Measurements from ENCODE around the gene MSH5.

Gene MSH5

DNA sequence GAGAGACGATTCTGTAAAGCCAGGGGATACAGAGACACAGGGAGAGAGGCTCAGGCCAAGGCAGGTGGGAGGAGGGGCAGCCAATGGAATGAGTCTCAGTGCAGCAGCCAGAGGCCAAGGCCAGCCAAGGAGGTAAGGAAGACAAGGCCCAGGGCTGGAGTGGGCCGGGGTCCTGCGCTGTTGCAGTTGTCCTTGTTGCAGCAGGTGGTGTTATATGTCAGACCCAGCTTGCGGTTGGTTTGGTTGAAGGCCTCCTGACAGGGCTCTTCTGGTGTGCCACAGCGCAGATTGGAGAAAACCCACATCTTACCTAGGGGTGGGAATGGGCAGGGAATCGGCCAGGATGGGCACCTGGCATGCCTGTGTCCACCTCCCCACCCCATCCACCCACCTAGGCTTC lies 20.8 kb upstream of the MSH5 start:
- FAIRE-seq (no peak), DNase-seq (ENCODE audit: insufficient read length, low spot score) (no peak)
- TF ChIP-seq POLR2A (IDR thresholded peaks at IDR 0.05; ENCODE audit: low read depth, low read length) = no peak

DNA sequence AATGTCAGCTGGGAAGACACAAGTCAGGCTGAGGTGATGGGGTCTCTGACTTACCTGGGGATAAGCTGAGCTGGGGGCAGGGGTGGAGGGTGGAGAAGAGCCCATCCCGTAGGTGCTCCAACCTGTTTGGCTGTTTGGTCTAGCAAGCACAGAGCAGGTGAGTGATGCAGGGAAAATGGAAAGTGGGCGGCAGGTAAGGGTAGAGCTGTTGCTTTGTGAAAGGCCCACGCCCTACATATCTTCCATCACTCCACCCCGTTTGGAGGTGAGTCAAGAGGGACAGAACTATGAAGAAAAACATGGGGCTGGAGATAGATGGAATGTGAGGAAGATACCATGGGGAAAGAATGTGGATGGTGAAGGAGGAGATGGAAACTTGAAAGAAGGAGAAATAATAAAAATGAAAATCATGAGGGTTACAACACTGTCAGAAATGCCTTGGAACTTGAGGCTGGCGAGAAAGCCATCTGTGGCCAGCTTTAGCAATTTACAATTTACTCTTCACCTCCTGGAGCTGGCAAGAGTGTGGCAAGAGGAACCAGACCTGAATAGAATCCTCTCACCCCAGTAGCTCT lies 19.5 kb upstream of the MSH5 start:
- no peak for TF ChIP-seq POLR2A (IDR thresholded peaks at IDR 0.05; ENCODE audit: low read depth, low read length)
- FAIRE-seq (no peak), DNase-seq (ENCODE audit: insufficient read length, low spot score) (no peak)

GRCh38 chr6:31721351-31722020 lies 18.3 kb upstream of the MSH5 start, which contains the start of gene LY6G6C:
TSS of gene LY6G6C (minus strand) at chr6:31721746. CDS start at chr6:31721679, 67 bp downstream.
- DNase-seq (ENCODE audit: insufficient read length, low spot score) (no peak), FAIRE-seq (no peak)
- no peak for TF ChIP-seq POLR2A (IDR thresholded peaks at IDR 0.05; ENCODE audit: low read depth, low read length)

DNA sequence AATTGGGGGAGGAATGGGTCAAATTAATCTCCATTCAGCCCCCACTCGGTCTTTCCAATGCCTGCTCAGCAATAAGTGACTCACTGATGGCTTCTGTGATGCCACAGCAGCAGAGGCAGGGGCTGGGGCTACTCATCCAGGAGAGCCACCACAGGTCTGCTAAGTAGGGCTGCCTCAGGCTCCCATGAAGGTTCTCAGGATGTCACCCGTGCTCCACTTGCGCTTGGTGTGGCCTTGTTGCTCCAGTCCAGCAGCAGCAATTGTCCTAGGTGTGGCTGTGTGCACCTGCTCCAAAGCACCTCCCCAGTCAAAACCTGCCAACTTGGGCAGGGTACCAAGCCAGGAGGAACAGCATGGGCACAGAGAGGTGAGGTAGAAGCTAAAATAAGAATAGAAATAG lies 17.6 kb upstream of the MSH5 start:
- FAIRE-seq (no peak), DNase-seq (ENCODE audit: insufficient read length, low spot score) (no peak)
- no peak for TF ChIP-seq POLR2A (IDR thresholded peaks at IDR 0.05; ENCODE audit: low read depth, low read length)

DNA sequence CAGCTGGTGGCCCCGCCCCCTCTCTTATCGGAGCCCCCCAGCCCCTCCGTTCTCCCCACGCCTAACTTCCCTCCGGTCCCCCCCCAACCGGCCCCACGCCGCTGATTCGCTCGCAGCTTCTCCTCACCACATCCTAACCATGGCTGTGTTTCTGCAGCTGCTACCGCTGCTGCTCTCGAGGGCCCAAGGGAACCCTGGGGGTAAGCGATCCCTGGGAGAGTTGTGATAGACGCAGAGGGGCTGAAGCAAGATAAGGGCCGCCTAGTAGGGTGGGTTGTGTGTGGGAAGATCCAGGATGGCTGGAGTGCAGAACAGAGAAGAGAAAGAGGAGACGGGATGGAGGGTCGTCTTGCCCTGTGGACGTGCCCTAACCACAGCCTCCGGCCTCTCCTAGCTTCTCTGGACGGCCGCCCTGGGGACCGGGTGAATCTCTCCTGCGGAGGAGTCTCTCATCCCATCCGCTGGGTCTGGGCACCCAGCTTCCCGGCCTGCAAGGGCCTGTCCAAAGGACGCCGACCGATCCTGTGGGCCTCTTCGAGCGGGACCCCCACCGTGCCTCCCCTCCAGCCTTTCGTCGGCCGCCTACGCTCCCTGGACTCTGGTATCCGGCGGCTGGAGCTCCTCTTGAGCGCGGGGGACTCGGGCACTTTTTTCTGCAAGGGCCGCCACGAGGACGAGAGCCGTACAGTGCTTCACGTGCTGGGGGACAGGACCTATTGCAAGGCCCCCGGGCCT lies 16.4 kb upstream of the MSH5 start, which contains the start of gene MPIG6B:
Gene MPIG6B (plus strand): TSS at position 129 of the 735 bp plus-strand sequence. CDS start 11 bp downstream, at position 140.
- no peak for TF ChIP-seq POLR2A (IDR thresholded peaks at IDR 0.05; ENCODE audit: low read depth, low read length)
- FAIRE-seq (no peak), DNase-seq (ENCODE audit: insufficient read length, low spot score) (no peak)

DNA sequence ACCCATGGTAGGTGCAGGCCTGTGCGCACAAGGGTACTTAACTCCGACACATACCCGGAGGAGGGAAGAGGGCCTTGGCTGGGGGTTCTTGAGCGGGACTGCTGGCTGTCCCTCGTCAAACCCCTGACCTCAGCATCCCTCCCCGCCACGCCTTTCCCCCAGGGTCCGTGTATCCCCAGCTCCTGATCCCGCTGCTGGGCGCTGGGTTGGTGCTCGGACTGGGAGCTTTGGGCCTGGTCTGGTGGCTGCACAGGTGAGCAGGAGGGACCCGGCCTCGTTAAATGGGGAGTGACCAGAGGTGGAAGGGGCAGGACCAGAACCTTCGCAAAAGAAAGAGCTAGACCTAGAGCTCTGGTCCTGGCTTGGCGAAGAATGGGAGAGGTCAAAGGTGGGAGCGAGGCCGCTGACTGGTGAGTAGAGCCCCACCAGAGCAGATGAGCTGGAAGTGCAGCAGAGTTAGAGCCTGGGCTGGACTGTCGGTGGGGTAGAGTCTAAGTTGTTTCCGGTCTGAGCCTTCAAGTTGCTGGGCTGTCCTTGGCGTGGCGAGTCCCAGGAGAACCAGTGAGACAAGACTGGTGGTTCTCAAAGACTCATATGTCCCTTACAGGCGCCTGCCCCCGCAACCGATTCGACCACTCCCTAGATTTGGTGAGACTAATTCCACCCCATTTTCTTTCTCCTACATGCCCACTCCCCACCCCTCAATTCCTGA lies 15.7 kb upstream of the MSH5 start:
- no peak for FAIRE-seq
- no peak for DNase-seq (ENCODE audit: insufficient read length, low spot score)
- no peak for TF ChIP-seq POLR2A (IDR thresholded peaks at IDR 0.05; ENCODE audit: low read depth, low read length)

DNA sequence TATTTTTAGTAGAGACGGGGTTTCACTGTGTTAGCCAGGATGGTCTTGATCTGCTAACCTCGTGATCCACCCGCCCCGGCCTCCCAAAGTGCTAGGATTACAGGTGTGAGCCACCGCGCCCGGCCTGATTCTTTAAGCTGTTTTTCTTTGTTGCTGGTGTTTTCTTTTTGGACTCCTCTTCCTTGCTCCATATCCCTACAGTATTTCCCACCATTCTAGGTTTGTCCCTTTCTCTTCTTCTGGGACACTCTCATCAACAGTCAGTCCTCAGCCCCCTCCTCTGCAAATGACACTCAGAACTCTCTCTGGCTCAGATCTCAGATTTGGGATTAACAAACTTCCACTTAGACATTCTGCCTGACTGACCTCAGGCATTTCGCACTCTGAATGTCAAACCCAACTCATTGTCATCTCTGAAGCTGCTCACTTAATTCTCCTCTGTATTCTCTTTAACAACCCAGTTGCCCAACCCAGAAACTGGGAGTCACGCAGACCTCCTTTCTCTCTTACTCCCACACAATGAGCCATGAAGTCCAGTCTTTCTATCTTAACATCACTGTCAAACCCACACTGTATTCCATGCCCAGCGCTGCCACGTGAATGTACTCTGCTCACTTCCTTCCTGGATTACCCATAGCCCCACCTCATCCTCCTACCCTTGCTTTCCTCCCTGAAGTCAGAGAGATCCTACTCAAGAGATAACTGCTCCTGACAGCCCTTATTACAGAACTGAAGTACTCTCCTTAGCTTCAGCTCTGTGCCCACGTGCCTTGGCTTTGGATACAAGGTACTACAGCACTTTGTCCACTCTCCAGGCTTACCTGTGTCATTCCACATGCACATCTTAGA lies 14.1 kb upstream of the MSH5 start:
- DNase-seq (ENCODE audit: insufficient read length, low spot score) = no peak
- FAIRE-seq = no peak
- no peak for TF ChIP-seq POLR2A (IDR thresholded peaks at IDR 0.05; ENCODE audit: low read depth, low read length)

GRCh38 chr6:31727034-31727716 lies 12.6 kb upstream of the MSH5 start:
- no peak for DNase-seq (ENCODE audit: insufficient read length, low spot score)

DNA sequence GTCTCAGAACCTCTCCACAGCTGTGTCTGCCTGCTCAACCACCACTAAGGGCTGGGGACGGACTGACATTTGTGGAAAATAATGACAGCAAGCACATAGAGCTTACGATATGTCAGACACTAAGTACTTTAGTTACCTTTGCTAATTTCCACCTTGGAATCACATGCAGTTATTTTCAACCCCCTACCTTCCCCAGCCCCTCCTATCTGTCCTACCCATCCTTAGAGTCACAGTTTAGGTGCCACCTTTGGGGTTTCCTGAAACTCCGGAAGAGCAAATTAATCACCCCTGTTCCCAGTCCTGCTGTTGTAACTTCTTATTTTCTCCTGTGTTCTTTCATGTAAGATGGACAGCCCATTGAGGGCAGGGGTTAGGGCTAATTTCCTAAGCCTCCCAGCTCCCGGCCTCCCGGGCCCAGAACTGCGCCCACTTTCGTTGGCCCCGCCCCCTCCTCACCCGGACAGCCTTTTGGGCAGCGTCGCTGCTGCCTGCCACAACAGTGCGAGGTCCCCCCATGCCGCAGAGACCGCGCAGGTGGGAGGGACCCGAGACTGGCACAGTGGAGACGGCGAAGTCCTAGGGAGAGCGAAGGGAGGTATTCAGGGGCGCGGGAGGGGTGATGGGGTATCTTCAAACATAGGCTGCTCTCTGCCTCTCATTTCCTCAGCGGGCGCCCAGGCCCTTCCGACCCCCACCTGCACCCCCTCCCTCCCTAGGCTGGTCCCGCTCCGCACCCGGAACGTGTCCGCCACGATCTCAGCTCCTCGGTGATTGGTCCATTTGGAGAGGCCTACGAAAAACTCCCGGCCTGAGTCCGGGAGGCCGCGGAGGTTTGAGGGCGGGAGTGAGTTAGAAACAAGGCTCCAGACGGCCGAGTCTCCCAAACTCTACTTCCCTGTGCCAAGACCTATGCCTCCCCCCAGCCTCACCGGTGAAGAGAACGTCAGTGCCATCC lies 11.8 kb upstream of the MSH5 start:
- FAIRE-seq (no peak), DNase-seq (ENCODE audit: insufficient read length, low spot score) (no peak)
- no peak for TF ChIP-seq POLR2A (IDR thresholded peaks at IDR 0.05; ENCODE audit: low read depth, low read length)

More at GRCh38 chr6:31727034-31727716, 12.6 kb upstream of the MSH5 start:
- no peak for TF ChIP-seq POLR2A (IDR thresholded peaks at IDR 0.05; ENCODE audit: low read depth, low read length)
- FAIRE-seq = no peak

DNA sequence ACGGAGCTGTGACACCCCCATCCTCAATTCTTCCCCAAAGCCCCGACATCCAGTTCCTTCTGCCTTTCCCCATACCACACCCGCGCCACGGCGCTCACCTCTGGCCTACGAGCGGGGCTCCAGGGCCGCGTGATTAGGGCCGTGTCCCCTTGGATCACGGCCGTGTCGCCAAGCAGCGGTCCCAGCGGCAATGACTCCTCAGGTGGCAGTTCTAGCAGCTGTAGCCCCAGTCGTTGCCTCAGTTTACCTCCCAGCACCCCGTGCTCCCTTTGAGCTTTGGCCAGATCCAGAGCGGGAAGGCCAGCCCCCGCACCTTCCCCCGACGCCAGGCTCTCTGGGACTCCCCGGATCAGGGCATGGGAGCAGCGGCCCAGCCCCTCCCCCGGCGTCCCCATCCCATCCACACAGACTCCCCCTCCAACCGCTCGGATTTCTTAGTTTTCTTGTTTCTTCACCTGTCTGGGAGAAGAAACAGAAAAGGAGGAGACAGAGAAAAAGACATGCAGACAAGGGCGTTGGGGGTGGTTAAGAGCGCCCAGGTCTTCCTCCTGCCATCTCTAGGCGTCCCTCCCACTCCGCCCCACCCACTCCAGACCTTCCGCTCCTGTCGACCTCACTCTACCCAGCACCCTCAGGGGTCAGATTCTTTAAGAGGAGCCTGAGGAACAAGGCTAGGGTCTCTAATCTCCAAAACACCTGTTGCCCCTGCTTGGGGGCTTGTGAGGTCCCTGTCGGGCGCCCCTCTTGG lies 10.9 kb upstream of the MSH5 start, which contains the start of gene DDAH2:
Gene DDAH2 (minus strand): TSS at position 533 of the 748 bp plus-strand sequence. CDS start 138 bp downstream, at position 395.
- FAIRE-seq = no peak
- TF ChIP-seq POLR2A (IDR thresholded peaks at IDR 0.05; ENCODE audit: low read depth, low read length) = no peak
- DNase-seq (ENCODE audit: insufficient read length, low spot score) = peak; percentile 55

GRCh38 chr6:31729515-31729978 lies 10.3 kb upstream of the MSH5 start:
- peak; percentile 86 for DNase-seq (ENCODE audit: insufficient read length, low spot score)

More at GRCh38 chr6:31729515-31729978, 10.3 kb upstream of the MSH5 start:
- peak; percentile 59 for TF ChIP-seq POLR2A (IDR thresholded peaks at IDR 0.05; ENCODE audit: low read depth, low read length)
- FAIRE-seq = no peak

All from H54 (cell line).